GM19351 (cell line): ENCODE data around the gene PEX26.
"Not testable (repeated sequence)": the region's sequence is repeated elsewhere in the genome, so short reads cannot be mapped to it uniquely, and the experiment has no call there.

Experiments used
- ATAC-seq: cut with Tn5 transposase; IDR thresholded peaks from one replicate; pipeline ENCODE4 v1.9.1; 2021; ENCODE audit warnings: mild to moderate bottlenecking, moderate library complexity; ENCODE audit not compliant: unreplicated experiment

Gene PEX26

DNA sequence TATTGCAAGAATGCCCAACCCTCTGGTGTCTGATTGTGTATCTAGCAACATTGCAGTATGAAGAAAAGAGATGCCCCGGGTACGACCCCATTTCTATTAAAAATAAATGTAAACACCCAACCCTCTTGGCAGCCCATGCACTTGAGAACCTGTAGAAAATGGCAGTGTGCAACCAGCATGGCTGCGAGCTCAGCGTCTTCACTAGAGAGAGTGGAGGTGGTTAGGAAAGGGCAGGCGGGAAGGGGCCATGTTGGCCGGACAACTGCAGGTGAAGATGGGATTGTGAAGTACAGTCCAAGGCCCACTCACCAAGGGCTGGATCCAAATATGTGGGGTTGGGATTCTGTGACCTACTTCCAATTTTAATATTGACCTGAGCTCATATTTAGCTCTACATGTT lies 15.9 kb downstream of the PEX26 start:
- no peak for ATAC-seq

- no peak for ATAC-seq
Measured at GRCh38 chr22:18095101-18095805, 17.5 kb downstream of the PEX26 start.

GRCh38 chr22:18096823-18097222 lies 19.0 kb downstream of the PEX26 start:
- no peak for ATAC-seq

- no peak for ATAC-seq
Measured at GRCh38 chr22:18100781-18101180, 23.0 kb downstream of the PEX26 start.

DNA sequence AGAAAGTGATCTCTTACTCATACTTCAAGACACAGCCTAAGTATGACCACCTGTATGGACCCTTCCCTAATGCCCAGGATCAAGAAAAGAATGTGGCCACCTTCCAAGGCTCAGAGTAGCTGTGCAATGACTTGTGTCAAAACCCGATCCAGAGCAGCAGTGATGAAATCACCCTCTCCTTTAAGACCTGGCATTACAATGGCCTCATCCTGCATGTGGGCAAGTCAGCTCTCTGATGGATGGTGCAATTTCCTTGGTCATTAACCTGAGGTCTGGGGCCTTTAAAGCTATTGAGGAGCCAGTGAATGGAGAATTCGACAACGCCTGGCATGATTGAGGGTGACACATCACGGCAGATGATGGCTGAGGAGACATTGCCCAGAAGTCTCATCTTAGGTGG lies 23.7 kb downstream of the PEX26 start:
- ATAC-seq = no peak

DNA sequence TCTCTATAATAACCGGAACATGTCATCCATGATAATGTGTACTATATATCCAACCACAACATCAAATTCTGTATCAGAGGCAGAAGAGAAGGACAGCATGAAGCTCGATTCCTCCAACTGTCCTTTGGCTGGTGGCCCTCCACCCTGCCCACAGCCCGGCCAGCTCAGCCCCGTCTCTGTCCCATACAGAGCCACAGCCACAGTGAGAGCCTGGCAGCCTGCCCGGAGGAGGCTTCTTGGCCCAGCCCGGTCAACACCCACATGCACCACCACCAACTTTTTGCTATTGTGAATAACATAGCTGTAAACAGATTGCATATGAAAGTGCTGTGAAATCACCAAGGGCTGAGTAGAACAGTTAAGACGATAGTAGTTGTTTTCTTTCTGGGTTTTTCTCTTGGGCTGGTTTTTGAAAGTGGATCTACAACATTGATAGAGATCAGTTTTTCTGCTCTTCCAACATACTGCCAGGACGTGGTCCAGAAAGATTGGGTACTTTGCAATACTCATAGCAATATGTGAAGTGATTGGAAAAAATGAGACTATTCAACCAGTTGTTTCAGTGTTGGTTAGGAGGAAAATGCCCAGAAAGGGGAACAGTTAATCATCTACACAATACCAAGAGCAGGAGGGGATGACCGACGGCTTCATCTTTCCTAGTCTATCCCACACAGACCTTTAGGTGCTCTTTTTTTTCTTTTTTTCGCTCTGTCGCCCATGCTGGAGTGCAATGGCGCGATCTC lies 25.9 kb downstream of the PEX26 start:
- no peak for ATAC-seq

GRCh38 chr22:18104566-18104965 lies 26.8 kb downstream of the PEX26 start:
- no peak for ATAC-seq

DNA sequence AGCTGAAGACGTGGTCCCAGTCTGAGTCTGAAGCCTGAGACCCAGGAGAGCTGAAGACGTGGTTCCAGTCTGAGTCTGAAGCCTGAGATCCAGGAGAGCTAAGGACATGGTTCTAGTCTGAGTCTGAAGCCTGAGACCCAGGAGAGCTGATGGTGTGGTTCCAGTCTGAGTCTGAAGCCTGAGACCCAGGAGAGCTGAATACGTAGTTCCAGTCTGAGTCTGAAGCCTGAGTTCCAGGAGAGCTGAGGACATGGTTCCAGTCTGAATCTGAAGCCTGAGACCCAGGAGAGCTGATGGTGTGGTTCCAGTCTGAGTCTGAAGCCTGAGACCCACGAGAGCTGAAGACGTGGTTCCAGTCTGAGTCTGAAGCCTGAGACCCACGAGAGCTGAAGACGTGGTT lies 28.2 kb downstream of the PEX26 start:
- ATAC-seq = not testable (repeated sequence)

DNA sequence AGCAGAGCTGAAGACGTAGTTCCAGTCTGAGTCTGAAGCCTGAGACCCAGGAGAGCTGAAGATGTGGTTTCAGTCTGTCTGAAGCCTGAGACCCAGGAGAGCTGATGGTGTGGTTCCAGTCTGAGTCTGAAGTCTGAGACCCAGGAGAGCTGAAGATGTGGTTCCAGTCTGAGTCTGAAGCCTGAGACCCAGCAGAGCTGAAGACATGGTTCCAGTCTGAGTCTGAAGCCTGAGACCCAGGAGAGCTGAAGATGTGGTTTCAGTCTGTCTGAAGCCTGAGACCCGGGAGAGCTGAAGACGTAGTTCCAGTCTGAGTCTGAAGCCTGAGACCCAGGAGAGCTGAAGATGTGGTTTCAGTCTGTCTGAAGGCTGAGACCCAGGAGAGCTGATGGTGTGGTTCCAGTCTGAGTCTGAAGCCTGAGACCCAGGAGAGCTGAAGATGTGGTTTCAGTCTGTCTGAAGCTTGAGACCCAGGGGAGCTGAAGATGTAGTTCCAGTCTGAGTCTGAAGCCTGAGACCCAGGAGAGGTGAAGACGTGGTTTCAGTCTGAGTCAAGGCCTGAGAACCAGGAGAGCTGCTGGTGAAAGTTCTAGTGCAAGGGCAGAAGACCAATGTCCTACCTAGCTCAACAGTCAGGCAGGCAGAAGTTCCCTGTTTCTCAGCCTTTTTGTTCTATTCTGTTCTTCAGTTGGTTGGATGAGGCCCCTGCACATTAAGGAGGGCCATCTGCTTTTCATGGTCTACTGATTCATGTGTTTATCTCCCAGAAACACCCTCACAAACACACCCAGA lies 29.0 kb downstream of the PEX26 start:
- ATAC-seq = peak; percentile 42

DNA sequence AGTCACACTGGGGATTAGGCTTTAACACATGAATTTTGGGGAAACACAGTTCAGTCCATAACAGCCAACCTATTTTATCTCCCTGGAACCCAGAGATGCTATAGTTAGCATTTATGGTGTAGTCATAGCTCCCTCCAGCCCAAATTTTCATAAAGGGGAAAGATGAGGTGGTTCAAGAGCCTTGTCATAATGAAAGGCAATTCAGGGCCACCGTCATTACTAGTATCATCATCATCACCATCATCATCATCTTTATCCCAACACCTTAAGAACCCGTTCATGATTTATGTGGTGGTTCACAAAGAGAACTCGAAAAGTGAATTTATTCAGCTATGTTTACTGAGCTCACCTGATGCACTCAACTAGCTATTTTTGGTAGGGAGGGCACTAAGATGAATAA lies 30.4 kb downstream of the PEX26 start:
- no peak for ATAC-seq

GRCh38 chr22:18109410-18110193 lies 31.8 kb downstream of the PEX26 start:
- no peak for ATAC-seq

GRCh38 chr22:18110194-18110953 lies 32.6 kb downstream of the PEX26 start, which contains the start of gene TUBA8:
Gene TUBA8 (plus strand): TSS chr22:18110809. CDS start chr22:18110866, 57 bp downstream.
- ATAC-seq = peak; percentile 41

GRCh38 chr22:18110954-18111758 lies 33.4 kb downstream of the PEX26 start:
- no peak for ATAC-seq

- no peak for ATAC-seq
Measured at GRCh38 chr22:18111759-18112330, 34.1 kb downstream of the PEX26 start.

DNA sequence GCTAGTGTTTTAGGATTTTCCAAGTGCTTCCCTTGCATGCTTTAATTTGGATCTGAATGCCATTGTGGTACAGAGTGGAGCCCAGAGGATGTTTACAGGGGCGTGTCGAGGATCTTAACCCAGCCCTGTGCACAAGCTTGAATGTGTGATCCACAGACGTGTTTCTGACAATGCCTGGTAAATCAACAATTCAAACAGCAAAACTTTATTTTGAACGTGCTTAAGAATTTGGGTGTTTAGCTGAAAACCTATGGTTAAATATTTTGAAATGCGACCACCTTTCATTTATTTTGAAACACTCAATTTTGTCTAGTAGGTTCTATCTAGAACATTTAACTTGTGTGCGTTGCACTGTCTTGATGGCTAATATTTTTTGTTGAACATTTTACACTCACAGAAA lies 34.6 kb downstream of the PEX26 start:
- ATAC-seq = no peak

DNA sequence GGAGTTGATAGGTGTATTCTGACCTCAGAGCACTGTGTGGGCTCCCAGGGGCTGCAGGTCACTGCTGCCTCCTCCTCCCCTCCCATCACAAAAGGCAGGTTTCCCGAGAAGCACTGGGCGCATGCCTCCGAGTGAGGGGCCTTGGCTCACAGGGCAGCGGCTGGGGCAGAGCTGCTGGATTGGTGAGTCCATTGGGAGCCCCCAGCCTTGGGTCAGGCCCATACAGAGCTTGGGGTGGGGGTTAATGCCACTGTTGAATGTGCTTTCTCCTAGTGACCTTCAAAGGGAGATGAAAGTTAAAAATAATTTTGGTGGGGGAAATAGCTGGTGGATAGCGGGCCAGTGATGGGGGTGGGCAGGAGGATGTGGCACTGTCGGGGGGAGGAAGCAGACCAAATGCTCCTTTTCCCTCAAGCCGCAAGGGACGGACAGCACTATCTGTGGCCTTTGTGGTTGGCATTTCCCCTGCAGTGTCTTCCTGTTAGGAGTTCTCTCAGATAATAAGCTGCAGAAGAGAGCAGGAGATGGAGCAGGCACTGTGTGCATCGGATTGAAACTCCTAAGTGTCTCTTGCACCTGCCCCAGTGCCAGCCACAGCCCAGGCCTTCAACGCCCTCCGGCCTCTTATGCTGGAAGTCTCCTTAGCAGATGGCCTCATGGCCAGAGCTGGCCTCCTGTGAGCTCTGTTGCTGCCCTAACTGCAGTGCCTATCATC lies 36.0 kb downstream of the PEX26 start:
- no peak for ATAC-seq

DNA sequence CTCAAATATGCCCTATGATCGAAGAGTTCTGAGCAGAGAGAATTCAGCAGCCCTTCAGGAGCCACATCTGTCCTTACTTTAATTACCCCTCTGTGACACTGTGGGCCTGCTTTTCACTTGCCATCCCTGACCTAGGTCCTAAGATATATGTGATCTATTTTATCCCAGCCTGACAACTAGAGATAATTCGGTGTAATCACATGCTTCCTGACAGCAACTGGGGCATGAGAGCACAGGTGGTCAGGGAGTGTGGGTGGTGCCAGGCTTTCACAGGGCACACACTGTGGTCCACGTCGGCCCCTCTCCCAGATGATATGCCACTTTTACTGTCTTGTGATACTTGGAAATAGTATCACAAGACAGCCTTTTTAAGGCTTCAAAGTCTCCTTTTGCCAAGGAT lies 36.7 kb downstream of the PEX26 start:
- no peak for ATAC-seq

- no peak for ATAC-seq
Measured at GRCh38 chr22:18114976-18115652, 37.3 kb downstream of the PEX26 start.
